Epidermal melanocyte (primary cell): ENCODE results near the gene NYNRIN.
A peak's percentile ranks its signal among the peaks of the same experiment; 100 is the strongest.

ENCODE experiments used
- DNase-seq: peaks from one replicate; pipeline ENCODE4 v3.0.0; 2011; ENCODE audit warnings: low spot score; ENCODE audit not compliant: insufficient read length

NYNRIN gene

GRCh38 chr14:24392325-24393091 is 6.3 kb upstream of the NYNRIN start:
- no peak for DNase-seq

GRCh38 chr14:24394275-24394674 is 4.5 kb upstream of the NYNRIN start:
- no peak for DNase-seq

- DNase-seq = no peak
Observed at GRCh38 chr14:24395609-24396582, 2.9 kb upstream of the NYNRIN start.

GRCh38 chr14:24397639-24398292 is 1.0 kb upstream of the NYNRIN start:
- DNase-seq = no peak

GRCh38 chr14:24398293-24398652 is 530 bp upstream of the NYNRIN start:
- no peak for DNase-seq

- no peak for DNase-seq
Observed at GRCh38 chr14:24399447-24399822, 632 bp downstream of the NYNRIN start.

GRCh38 chr14:24399999-24400718 is 1.4 kb downstream of the NYNRIN start:
- DNase-seq = no peak

GRCh38 chr14:24401810-24402702 is 3.3 kb downstream of the NYNRIN start:
- DNase-seq = no peak

- DNase-seq = no peak
Observed at GRCh38 chr14:24403294-24403998, 4.6 kb downstream of the NYNRIN start.

GRCh38 chr14:24404814-24405213 is 6.0 kb downstream of the NYNRIN start:
- DNase-seq = no peak

GRCh38 chr14:24406416-24406815 is 7.6 kb downstream of the NYNRIN start:
- no peak for DNase-seq

GRCh38 chr14:24407608-24408325 is 9.0 kb downstream of the NYNRIN start:
- no peak for DNase-seq

GRCh38 chr14:24408764-24409163 is 10.0 kb downstream of the NYNRIN start:
- peak; percentile 57 for DNase-seq

GRCh38 chr14:24409192-24409591 is 10.4 kb downstream of the NYNRIN start:
- no peak for DNase-seq

- DNase-seq = no peak
Observed at GRCh38 chr14:24409956-24410355, 11.2 kb downstream of the NYNRIN start.

- DNase-seq = peak; percentile 65
Observed at GRCh38 chr14:24411443-24412389, 12.9 kb downstream of the NYNRIN start.

- DNase-seq = no peak
Observed at GRCh38 chr14:24414077-24414476, 15.3 kb downstream of the NYNRIN start.
